Neuronal stem cell (in vitro differentiated cells): ENCODE measurements around the gene ZNF652. TPM values are rescaled to one million over a fixed set of nuclear protein-coding genes. Genes with fewer than 3 reads are reported as not detected.

ENCODE experiments used
- DNase-seq: peaks from one replicate; pipeline ENCODE4 v3.0.0-alpha.2; 2013; ENCODE audit warnings: low spot score
- H2AFZ ChIP-seq: one replicate; pipeline ENCODE4 v1.6.1; 2013; ENCODE audit warnings: mild to moderate bottlenecking, low read length, inconsistent platforms
- H2AK5ac ChIP-seq: 2 replicates; pipeline ENCODE4 v1.6.1; 2013; ENCODE audit warnings: low read depth, mild to moderate bottlenecking, inconsistent platforms, low read length, moderate library complexity, mixed read lengths
- H2BK120ac ChIP-seq: 2 replicates; pipeline ENCODE4 v1.6.1; 2013; ENCODE audit warnings: low read depth, mild to moderate bottlenecking, inconsistent platforms, low read length, moderate library complexity, mixed read lengths
- H2BK12ac ChIP-seq: one replicate; pipeline ENCODE4 v1.6.1; 2013; ENCODE audit warnings: low read length, inconsistent platforms
- H2BK15ac ChIP-seq: 2 replicates; pipeline ENCODE4 v1.6.1; 2013; ENCODE audit warnings: mild to moderate bottlenecking, low read length, inconsistent platforms, mixed read lengths
- H2BK5ac ChIP-seq: one replicate; pipeline ENCODE4 v1.6.1; 2013; ENCODE audit warnings: inconsistent platforms, mild to moderate bottlenecking, low read length, moderate library complexity
- H3K14ac ChIP-seq: one replicate; pipeline ENCODE4 v1.6.1; 2013; ENCODE audit warnings: low read length, inconsistent platforms
- H3K18ac ChIP-seq: 2 replicates; pipeline ENCODE4 v1.6.1; 2013; ENCODE audit warnings: low read length, inconsistent platforms
- H3K23ac ChIP-seq: 2 replicates; pipeline ENCODE4 v1.6.1; 2013; ENCODE audit warnings: low read depth, mild to moderate bottlenecking, mixed read lengths, low read length, inconsistent platforms; ENCODE audit not compliant: poor library complexity
- H3K27ac ChIP-seq: replicated peaks from 3 replicates; pipeline ENCODE4 v1.5.1; 2013; ENCODE audit warnings: low read length, inconsistent platforms
- H3K27me3 ChIP-seq, 3 experiments: 2 replicates each; pipeline ENCODE4 v1.6.1; 2013; ENCODE audit warnings: low read length in 3 of 3, mild to moderate bottlenecking in 2 of 3, inconsistent platforms in 1 of 3, low read depth in 1 of 3, mixed read lengths in 1 of 3, moderate library complexity in 1 of 3; ENCODE audit not compliant: control insufficient read depth in 3 of 3, insufficient read depth in 3 of 3
- H3K36me3 ChIP-seq, 2 donors: replicated peaks in 1 of 2; 2 replicates each; pipeline ENCODE4 v1.6.1; 2013; ENCODE audit warnings: low read length in 2 of 2; ENCODE audit not compliant: control insufficient read depth in 2 of 2, insufficient read depth in 2 of 2
- H3K4ac ChIP-seq: 2 replicates; pipeline ENCODE4 v1.6.1; 2013; ENCODE audit warnings: inconsistent platforms, mild to moderate bottlenecking, low read length, moderate library complexity
- H3K4me1 ChIP-seq, 2 donors: 1 replicate in 1 of 2; 2 replicates in 1 of 2; pipeline ENCODE4 v1.6.1; 2013; ENCODE audit warnings: low read length in 2 of 2, low read depth in 1 of 2; ENCODE audit not compliant: control insufficient read depth in 2 of 2, insufficient read depth in 1 of 2
- H3K4me2 ChIP-seq: one replicate; pipeline ENCODE4 v1.6.1; 2013; ENCODE audit warnings: mild to moderate bottlenecking, low read length, inconsistent platforms; ENCODE audit not compliant: insufficient read depth, poor library complexity, severe bottlenecking
- H3K4me3 ChIP-seq, 2 donors: 2 replicates each; pipeline ENCODE4 v1.5.1; 2013; ENCODE audit warnings: low read length in 2 of 2, mild to moderate bottlenecking in 2 of 2, inconsistent platforms in 1 of 2, moderate library complexity in 1 of 2
- H3K79me1 ChIP-seq: one replicate; pipeline ENCODE4 v1.6.1; 2013; ENCODE audit warnings: low read depth, mild to moderate bottlenecking, inconsistent platforms, low read length, moderate library complexity
- H3K9ac ChIP-seq: one replicate; pipeline ENCODE4 v1.6.1; 2013; ENCODE audit warnings: mild to moderate bottlenecking, low read depth, low read length, inconsistent platforms; ENCODE audit not compliant: poor library complexity
- H3K9me3 ChIP-seq, 2 donors: replicated peaks in 1 of 2; 2 replicates each; pipeline versions ENCODE3 to v1.6.1; 2013; ENCODE audit warnings: low read length in 2 of 2, mild to moderate bottlenecking in 2 of 2, inconsistent platforms in 1 of 2, low read depth in 1 of 2, mixed read lengths in 1 of 2, moderate library complexity in 1 of 2; ENCODE audit not compliant: control insufficient read depth in 2 of 2, insufficient read depth in 1 of 2
- H4K8ac ChIP-seq: one replicate; pipeline ENCODE4 v1.6.1; 2013; ENCODE audit warnings: low read depth, mild to moderate bottlenecking, inconsistent platforms, low read length, moderate library complexity
- H4K91ac ChIP-seq: one replicate; pipeline ENCODE4 v1.6.1; 2013; ENCODE audit warnings: low read length, low read depth, mild to moderate bottlenecking, inconsistent platforms; ENCODE audit not compliant: poor library complexity
- WGBS, 2 donors: extraction: QIAGEN DNeasy Blood & Tissue Kit; methylation state at CpG; one replicate each; pipeline ENCODE4 v1.1.7; 2013; ENCODE audit warnings: missing lambda C conversion rate in 2 of 2, mixed read lengths in 1 of 2; ENCODE audit not compliant: insufficient read length in 2 of 2, insufficient replicate concordance in 1 of 2; ENCODE audit errors: extremely low coverage in 2 of 2; 5-methylcytosine and 5-hydroxymethylcytosine counted together
- polyA plus RNA-seq, 2 experiments: library from polyadenylated mRNA; stranded (reverse); fragments of 200-250 nt; gene quantifications; one replicate each; pipeline ENCODE4 v1.2.3, GENCODE V29; 2013

Gene ZNF652
- polyA plus RNA-seq (2013, experiment 1 of 2): 27.1 TPM
- polyA plus RNA-seq (2013, experiment 2 of 2): 28.1 TPM

DNA sequence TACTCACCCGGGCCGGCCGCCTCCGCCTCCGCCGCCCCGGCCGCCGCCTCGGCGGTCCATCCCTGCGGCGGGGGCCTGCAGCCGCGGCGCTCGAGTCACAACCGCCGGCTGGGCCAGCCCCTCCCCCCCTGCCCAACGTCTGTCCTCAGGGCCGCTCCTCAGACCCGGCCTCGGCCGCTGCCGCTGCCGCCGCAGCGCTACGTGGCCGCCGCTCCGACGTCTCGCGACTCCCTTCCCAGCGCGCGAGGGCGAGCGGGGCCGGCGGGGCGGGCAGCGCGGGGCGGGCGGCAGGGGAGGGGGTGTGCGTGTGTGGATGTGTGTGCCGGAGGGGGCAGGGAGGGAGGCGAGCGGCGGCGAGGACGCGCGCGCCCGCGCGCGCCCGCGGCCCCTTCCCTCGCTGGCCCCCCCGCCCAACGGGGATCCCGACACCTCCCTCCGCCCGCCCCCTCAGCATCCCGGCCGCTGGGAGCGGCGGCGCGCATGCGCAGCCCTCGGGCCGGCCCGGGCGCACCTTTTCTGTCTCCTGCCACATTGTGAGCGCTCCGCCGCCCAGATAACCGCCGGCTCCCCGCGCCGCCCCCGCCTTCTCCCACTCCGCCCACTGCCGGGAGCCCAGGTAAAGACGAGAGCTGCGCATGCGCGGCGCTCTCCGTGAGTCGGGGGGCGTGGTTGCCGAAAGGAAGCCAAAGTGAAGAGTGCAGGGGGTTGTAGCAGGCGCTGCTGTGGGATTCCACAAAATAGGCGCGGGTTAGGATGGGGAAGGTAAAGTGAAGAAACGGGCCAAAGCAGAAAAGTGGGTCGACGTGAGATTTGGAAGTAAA is at the start of gene ZNF652:
ZNF652 (minus strand) TSS at position 349 of the 821 bp plus-strand sequence. CDS start 44,525 bp downstream, outside the sequence.
- H3K23ac ChIP-seq: peak within 1 kb of the TSS; percentile 61
- no CpG with 5 or more reads among the region's 106 CpGs for WGBS, 2 donors
- H2AK5ac ChIP-seq: peak within 1 kb of the TSS; percentile 82

DNA sequence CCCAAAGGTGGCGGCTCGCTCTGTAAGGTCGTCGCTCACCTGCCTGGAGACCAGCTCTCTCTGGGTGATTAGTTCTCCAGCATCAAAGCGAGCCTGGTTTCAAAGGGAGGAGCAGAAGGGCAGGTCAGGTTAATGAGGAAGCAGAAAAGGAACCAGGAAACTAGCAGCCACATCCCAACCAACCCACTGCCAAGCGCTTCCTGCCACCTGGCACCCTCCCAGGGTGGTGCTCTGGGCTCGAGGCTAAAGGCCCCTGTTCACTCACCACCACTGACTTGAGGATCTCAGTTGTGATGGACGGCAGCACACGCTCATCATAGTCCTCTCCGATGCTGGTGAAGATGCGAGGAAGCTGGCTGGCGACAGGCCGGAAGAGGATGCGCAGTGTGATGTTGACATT is 47.0 kb upstream of the ZNF652 start:
- Histone ChIP-seq H2AFZ (no peak overlapping the region), H3K9ac (no peak overlapping the region), H2BK15ac (no peak overlapping the region), H3K23ac (no peak overlapping the region), H3K4me2 (no peak overlapping the region), H3K9me3 (no peaks in the 10 kb centered on the region), H3K79me1 (no peaks in the 10 kb centered on the region), H3K4ac (no peak overlapping the region), H3K27ac (no peak overlapping the region), H3K4me1 (peaks cover 1 to 6% of the 10 kb centered on the region in 2 donors), H2BK12ac (no peak overlapping the region), H4K91ac (no peak overlapping the region), H2AK5ac (no peak overlapping the region), H3K14ac (no peak overlapping the region), H2BK5ac (no peak overlapping the region), H3K27me3 (no peaks in the 10 kb centered on the region), H2BK120ac (no peak overlapping the region), H3K18ac (no peak overlapping the region), H3K36me3 (peaks cover 59 to 87% of the 10 kb centered on the region in 2 donors), H3K4me3 (no peak overlapping the region), H4K8ac (no peak overlapping the region)
- WGBS, 2 donors: no CpG with 5 or more reads among the region's 14 CpGs
- no peak for DNase-seq

More for the DNA sequence above, at the start of gene ZNF652:
- H2BK15ac ChIP-seq: peak within 1 kb of the TSS; percentile 22
- H3K4me1 ChIP-seq: peaks cover 9 to 16% of the 10 kb centered on the region in 2 donors
- peak within 1 kb of the TSS; percentile 95 for H3K9ac ChIP-seq
- H3K18ac ChIP-seq: peak within 1 kb of the TSS; percentile 99
- no peaks in the 10 kb centered on the region for H3K27me3 ChIP-seq
- peak within 1 kb of the TSS; percentile 97 for H2AFZ ChIP-seq
- no peak within 1 kb of the TSS for H4K8ac ChIP-seq
- peak within 1 kb of the TSS; percentile 76 for H3K4me2 ChIP-seq
- peaks cover 3% of the 10 kb centered on the region for H3K79me1 ChIP-seq
- DNase-seq: peak; percentile 96
- H3K4me3 ChIP-seq: peak within 1 kb of the TSS; percentile 72 to 99
- peak within 1 kb of the TSS; percentile 80 for H3K4ac ChIP-seq
- H2BK5ac ChIP-seq: peak within 1 kb of the TSS; percentile 91
- no peak within 1 kb of the TSS for H2BK12ac ChIP-seq
- peak within 1 kb of the TSS; percentile 65 for H4K91ac ChIP-seq
- no peaks in the 10 kb centered on the region for H3K9me3 ChIP-seq
- H3K14ac ChIP-seq: peak within 1 kb of the TSS; percentile 99
- peak within 1 kb of the TSS; percentile 91 for H3K27ac ChIP-seq
- H3K36me3 ChIP-seq: no peaks in the 10 kb centered on the region
- peak within 1 kb of the TSS; percentile 97 for H2BK120ac ChIP-seq

DNA sequence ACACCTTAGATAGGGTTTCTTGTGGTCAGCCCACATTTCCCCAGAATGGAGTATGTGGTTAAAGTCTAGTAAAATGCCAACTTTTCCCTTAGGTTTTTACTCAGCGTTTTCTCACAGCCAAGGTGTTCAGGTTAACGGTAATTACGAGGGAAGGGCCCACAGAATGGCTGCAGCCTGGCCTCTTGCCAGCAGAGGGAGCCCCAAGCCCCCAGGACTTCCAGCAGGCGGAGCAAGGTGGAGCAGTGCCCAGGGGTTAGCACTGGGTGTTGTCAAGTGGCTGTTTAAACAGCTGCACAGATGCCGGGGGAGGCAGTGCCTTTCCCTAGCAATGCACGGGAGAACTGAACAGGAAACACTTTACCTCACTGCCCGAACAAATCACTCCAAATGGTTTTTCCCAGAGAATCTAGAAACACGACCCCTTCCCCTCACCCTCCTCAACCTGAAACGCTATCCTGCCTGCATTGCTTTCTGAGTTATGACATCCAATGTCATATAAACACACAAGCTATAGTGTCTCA is 46.0 kb upstream of the ZNF652 start:
- H2BK5ac ChIP-seq: no peak overlapping the region
- H3K27me3 ChIP-seq: no peaks in the 10 kb centered on the region
- no peak overlapping the region for H2AFZ ChIP-seq
- no peak overlapping the region for H2BK15ac ChIP-seq
- H3K4ac ChIP-seq: no peak overlapping the region
- H2BK120ac ChIP-seq: no peak overlapping the region
- no peak overlapping the region for H3K4me2 ChIP-seq
- WGBS, 2 donors: no CpG with 5 or more reads among the region's 9 CpGs
- no peak overlapping the region for H3K9ac ChIP-seq
- H3K9me3 ChIP-seq: no peaks in the 10 kb centered on the region
- H3K18ac ChIP-seq: no peak overlapping the region
- no peak overlapping the region for H3K4me3 ChIP-seq
- H3K4me1 ChIP-seq: no peaks in the 10 kb centered on the region
- H4K8ac ChIP-seq: no peak overlapping the region
- no peak overlapping the region for H3K27ac ChIP-seq
- no peak overlapping the region for H2BK12ac ChIP-seq
- H4K91ac ChIP-seq: no peak overlapping the region
- DNase-seq: peak; percentile 75
- no peak overlapping the region for H3K14ac ChIP-seq
- no peak overlapping the region for H2AK5ac ChIP-seq
- H3K23ac ChIP-seq: no peak overlapping the region
- H3K79me1 ChIP-seq: no peaks in the 10 kb centered on the region
- peaks cover 62 to 94% of the 10 kb centered on the region in 2 donors for H3K36me3 ChIP-seq

DNA sequence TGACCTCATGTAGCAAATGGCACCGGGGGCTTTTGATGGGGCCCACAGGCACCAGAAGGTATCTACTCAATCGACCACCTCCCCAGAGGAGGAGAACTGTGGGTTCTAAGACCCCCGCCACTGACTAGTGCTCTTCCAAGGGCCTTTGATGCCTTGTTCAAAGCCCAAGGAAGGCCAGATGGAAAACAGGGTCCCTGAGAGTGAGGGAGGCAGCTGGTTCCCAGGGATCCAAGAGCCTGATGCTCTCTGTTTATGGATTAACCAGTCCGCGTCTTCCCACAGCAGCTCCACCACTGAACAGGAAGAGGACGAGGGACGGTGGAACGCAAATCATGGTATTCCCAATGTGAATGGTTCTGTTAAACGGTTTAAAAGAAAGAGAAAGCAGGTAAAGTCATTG is 45.0 kb upstream of the ZNF652 start:
- no peak overlapping the region for H4K91ac ChIP-seq
- no peak overlapping the region for H2BK5ac ChIP-seq
- H3K9ac ChIP-seq: no peak overlapping the region
- H3K23ac ChIP-seq: no peak overlapping the region
- no peak overlapping the region for H4K8ac ChIP-seq
- peaks cover 0 to 1% of the 10 kb centered on the region in 2 donors for H3K4me1 ChIP-seq
- no peaks in the 10 kb centered on the region for H3K9me3 ChIP-seq
- no peak overlapping the region for H2BK120ac ChIP-seq
- H2BK15ac ChIP-seq: no peak overlapping the region
- DNase-seq: no peak
- no peak overlapping the region for H2AK5ac ChIP-seq
- no CpG with 5 or more reads among the region's 9 CpGs for WGBS, 2 donors
- no peaks in the 10 kb centered on the region for H3K27me3 ChIP-seq
- no peak overlapping the region for H3K4ac ChIP-seq
- peaks cover 55 to 88% of the 10 kb centered on the region in 2 donors for H3K36me3 ChIP-seq
- H3K18ac ChIP-seq: no peak overlapping the region
- H3K27ac ChIP-seq: no peak overlapping the region
- H3K14ac ChIP-seq: no peak overlapping the region
- H2AFZ ChIP-seq: no peak overlapping the region
- H3K4me3 ChIP-seq: no peak overlapping the region
- no peaks in the 10 kb centered on the region for H3K79me1 ChIP-seq
- H3K4me2 ChIP-seq: no peak overlapping the region
- H2BK12ac ChIP-seq: no peak overlapping the region
